Measurements from ENCODE around the gene MEX3D. TPM values are rescaled to one million over a fixed set of nuclear protein-coding genes. Genes with fewer than 3 reads are reported as not detected.
"Not testable (repeated sequence)": the region's sequence is repeated elsewhere in the genome, so short reads cannot be mapped to it uniquely, and the experiment has no call there.

MEX3D gene
- total RNA-seq, 4 donors from 2014 or later: 21.4 to 26.6 (median 23.0) TPM

DNA sequence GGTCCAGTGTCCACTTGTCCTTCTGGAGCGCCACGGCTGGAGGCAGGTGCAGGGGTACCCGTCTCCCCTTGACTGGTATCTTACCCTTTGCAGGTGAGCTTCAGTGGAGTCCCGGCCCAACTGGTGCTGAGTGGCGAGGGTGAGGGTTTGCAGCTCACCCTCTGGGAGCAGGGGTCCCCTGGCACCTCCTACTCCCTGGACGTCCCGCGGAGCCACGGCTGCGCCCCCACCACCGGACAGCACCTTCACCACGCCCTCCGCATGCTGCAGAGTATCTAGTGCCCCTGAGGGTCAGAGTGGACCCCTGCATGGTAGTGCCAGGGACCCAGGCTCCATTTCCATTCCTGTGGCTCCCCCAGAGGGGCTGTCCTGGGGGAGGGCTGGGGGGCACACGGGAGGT lies 33.2 kb downstream of the MEX3D start:
- no peak overlapping the region for H3K27ac ChIP-seq
- WGBS, 2 donors: 44% methylated on average over 1 of the region's 14 CpGs; no CpG with 5 or more reads in 1 of the 2 donors
- intact Hi-C loops (cut with DNase I): no loop called here
- H3K36me3 ChIP-seq: no peaks in the 10 kb centered on the region
- no peak overlapping the region for H3K4me3 ChIP-seq
- peaks cover 0 to 6% (median 0%) of the 10 kb centered on the region in 3 donors for H3K4me1 ChIP-seq
- H3K9me3 ChIP-seq: no peaks in the 10 kb centered on the region
- no peak for DNase-seq
- peaks cover 0 to 63% (median 0%) of the 10 kb centered on the region in 4 donors for H3K27me3 ChIP-seq
- no peak for TF ChIP-seq POLR2A (IDR thresholded peaks at IDR 0.05)
- TF ChIP-seq, protein P1, sequence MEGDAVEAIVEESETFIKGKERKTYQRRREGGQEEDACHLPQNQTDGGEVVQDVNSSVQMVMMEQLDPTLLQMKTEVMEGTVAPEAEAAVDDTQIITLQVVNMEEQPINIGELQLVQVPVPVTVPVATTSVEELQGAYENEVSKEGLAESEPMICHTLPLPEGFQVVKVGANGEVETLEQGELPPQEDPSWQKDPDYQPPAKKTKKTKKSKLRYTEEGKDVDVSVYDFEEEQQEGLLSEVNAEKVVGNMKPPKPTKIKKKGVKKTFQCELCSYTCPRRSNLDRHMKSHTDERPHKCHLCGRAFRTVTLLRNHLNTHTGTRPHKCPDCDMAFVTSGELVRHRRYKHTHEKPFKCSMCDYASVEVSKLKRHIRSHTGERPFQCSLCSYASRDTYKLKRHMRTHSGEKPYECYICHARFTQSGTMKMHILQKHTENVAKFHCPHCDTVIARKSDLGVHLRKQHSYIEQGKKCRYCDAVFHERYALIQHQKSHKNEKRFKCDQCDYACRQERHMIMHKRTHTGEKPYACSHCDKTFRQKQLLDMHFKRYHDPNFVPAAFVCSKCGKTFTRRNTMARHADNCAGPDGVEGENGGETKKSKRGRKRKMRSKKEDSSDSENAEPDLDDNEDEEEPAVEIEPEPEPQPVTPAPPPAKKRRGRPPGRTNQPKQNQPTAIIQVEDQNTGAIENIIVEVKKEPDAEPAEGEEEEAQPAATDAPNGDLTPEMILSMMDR (IDR thresholded peaks at IDR 0.05): no peak

- Histone ChIP-seq H3K4me3 (no peak overlapping the region), H3K36me3 (no peaks in the 10 kb centered on the region), H3K9me3 (no peaks in the 10 kb centered on the region), H3K27ac (no peak overlapping the region), H3K27me3 (peaks cover 0 to 68% (median 0%) of the 10 kb centered on the region in 4 donors), H3K4me1 (peaks cover 0 to under 1% (median 0%) of the 10 kb centered on the region in 3 donors)
- no peak for TF ChIP-seq POLR2A (IDR thresholded peaks at IDR 0.05)
- TF ChIP-seq, protein P1 (IDR thresholded peaks at IDR 0.05): no peak
- no peak for DNase-seq
- intact Hi-C loops (cut with DNase I): no loop called here
- WGBS, 2 donors: 67 to 92% methylated on average over 1 to 3 of the region's 23 CpGs
Observed at GRCh38 chr19:1533510-1534150, 34.5 kb downstream of the MEX3D start.

DNA sequence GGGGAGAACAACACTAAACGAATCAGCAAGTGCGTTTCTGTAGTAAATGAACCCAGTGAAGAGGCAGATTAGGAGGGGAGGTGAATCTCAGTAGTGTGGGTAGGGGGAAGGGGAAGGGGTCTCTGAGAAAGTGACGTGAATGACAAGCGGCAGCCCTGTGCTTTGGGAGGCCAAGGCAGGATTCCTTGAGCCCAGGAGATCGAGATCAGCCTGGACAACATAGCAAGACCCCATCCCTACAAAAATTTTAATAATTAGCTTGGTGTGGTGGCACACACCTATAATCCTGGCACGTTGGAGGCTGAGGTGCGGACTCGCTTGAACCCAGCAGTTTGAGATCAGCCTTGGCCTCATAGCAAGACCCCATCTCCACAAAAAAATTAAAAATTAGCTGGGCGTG lies 36.1 kb downstream of the MEX3D start:
- peaks cover 0 to 66% (median 0%) of the 10 kb centered on the region in 4 donors for H3K27me3 ChIP-seq
- DNase-seq: no peak
- H3K36me3 ChIP-seq: no peaks in the 10 kb centered on the region
- WGBS, 2 donors: 82 to 83% methylated on average over 8 to 9 of the region's 9 CpGs
- H3K4me1 ChIP-seq: no peaks in the 10 kb centered on the region
- no peaks in the 10 kb centered on the region for H3K9me3 ChIP-seq
- H3K27ac ChIP-seq: no peak overlapping the region
- TF ChIP-seq POLR2A (IDR thresholded peaks at IDR 0.05): no peak
- TF ChIP-seq, protein P1 (IDR thresholded peaks at IDR 0.05): no peak
- no peak overlapping the region for H3K4me3 ChIP-seq
- intact Hi-C loops (cut with DNase I): no loop called here

DNA sequence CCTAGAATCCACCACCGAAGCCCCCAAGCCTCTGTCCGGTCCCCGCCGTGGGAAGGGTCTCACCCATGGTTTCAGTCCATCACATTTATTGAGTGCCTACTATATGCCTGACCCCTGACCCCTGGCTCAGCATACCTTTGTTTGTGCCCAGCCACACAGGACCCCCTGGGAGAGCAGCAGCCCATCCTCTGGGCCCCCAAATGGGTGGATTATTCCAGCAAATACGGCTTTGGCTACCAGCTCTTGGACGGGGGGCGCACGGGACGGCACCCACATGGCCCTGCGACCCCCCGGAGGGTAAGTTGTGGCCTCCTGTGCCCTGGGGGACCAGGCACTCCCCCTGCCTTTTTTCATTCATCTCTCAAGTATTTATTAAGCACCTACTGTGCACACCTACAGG lies 36.5 kb downstream of the MEX3D start:
- WGBS, 2 donors: 73 to 96% methylated on average over 2 to 7 of the region's 11 CpGs
- intact Hi-C loops (cut with DNase I): no loop called here
- Histone ChIP-seq H3K9me3 (no peaks in the 10 kb centered on the region), H3K36me3 (no peaks in the 10 kb centered on the region), H3K4me3 (no peak overlapping the region), H3K27me3 (peaks cover 0 to 69% (median 0%) of the 10 kb centered on the region in 4 donors), H3K4me1 (no peaks in the 10 kb centered on the region), H3K27ac (no peak overlapping the region)
- TF ChIP-seq, protein P1 (IDR thresholded peaks at IDR 0.05): no peak
- no peak for TF ChIP-seq POLR2A (IDR thresholded peaks at IDR 0.05)
- no peak for DNase-seq

GRCh38 chr19:1530856-1531255 lies 37.3 kb downstream of the MEX3D start:
- H3K4me1 ChIP-seq; H3K36me3 ChIP-seq; H3K4me3 ChIP-seq; intact Hi-C loops (cut with DNase I); DNase-seq; H3K27ac ChIP-seq; H3K9me3 ChIP-seq: not testable (repeated sequence)
- H3K27me3 ChIP-seq: peaks cover 0 to 76% (median 0%) of the 10 kb centered on the region in 4 donors
- WGBS, 2 donors: 86% methylated on average over 3 to 7 of the region's 11 CpGs

All from esophagus squamous epithelium (tissue), 5 donors.